ENCODE measurements around the gene PHIP.
"Not testable (repeated sequence)": the region's sequence is repeated elsewhere in the genome, so short reads cannot be mapped to it uniquely, and the experiment has no call there.

The PHIP gene

GRCh38 chr6:78936515-78936914 lies 141.5 kb downstream of the PHIP start:
- DNase-seq (ENCODE audit: low spot score) = no peak
- FAIRE-seq = no peak

- no peak for DNase-seq (ENCODE audit: low spot score)
- no peak for FAIRE-seq
These were observed 142.5 kb downstream of the PHIP start for GRCh38 chr6:78935553-78935952.

GRCh38 chr6:78925317-78925716 lies 152.7 kb downstream of the PHIP start:
- no peak for FAIRE-seq
- DNase-seq (ENCODE audit: low spot score) = no peak

- not testable (repeated sequence) for FAIRE-seq; DNase-seq (ENCODE audit: low spot score)
These were observed 156.9 kb downstream of the PHIP start for GRCh38 chr6:78921168-78921567.

GRCh38 chr6:78917788-78918187 lies 160.3 kb downstream of the PHIP start:
- FAIRE-seq = no peak

GRCh38 chr6:78916411-78916810 lies 161.6 kb downstream of the PHIP start:
- DNase-seq (ENCODE audit: low spot score) = no peak
- no peak for FAIRE-seq

More at GRCh38 chr6:78917788-78918187, 160.3 kb downstream of the PHIP start:
- DNase-seq (ENCODE audit: low spot score) = no peak

GRCh38 chr6:78911218-78911940 lies 166.7 kb downstream of the PHIP start:
- DNase-seq (ENCODE audit: low spot score) = no peak
- no peak for FAIRE-seq

- no peak for DNase-seq (ENCODE audit: low spot score)
- no peak for FAIRE-seq
These were observed 167.4 kb downstream of the PHIP start for GRCh38 chr6:78910591-78911171.

- DNase-seq (ENCODE audit: low spot score) (no peak), FAIRE-seq (no peak)
These were observed 168.0 kb downstream of the PHIP start for GRCh38 chr6:78910010-78910409.

GRCh38 chr6:78909391-78909790 lies 168.7 kb downstream of the PHIP start:
- DNase-seq (ENCODE audit: low spot score) (no peak), FAIRE-seq (no peak)

- DNase-seq (ENCODE audit: low spot score) = no peak
These were observed 169.4 kb downstream of the PHIP start for GRCh38 chr6:78908621-78909020.

GRCh38 chr6:78896227-78896626 lies 181.8 kb downstream of the PHIP start:
- DNase-seq (ENCODE audit: low spot score) = no peak
- FAIRE-seq = no peak

More at GRCh38 chr6:78908621-78909020, 169.4 kb downstream of the PHIP start:
- FAIRE-seq = no peak

- DNase-seq (ENCODE audit: low spot score); FAIRE-seq: not testable (repeated sequence)
These were observed 188.2 kb downstream of the PHIP start for GRCh38 chr6:78889901-78890300.
